Mucosa of stomach (tissue), 1 donor: ENCODE measurements around the gene TMCC1.

Experiments used
- H3K27me3 ChIP-seq: one replicate; pipeline ENCODE4 v1.7.0; 2013; ENCODE audit warnings: mild to moderate bottlenecking, low read length; ENCODE audit not compliant: control insufficient read depth, insufficient read depth
- H3K36me3 ChIP-seq: one replicate; pipeline ENCODE4 v1.7.0; 2013; ENCODE audit warnings: low read length; ENCODE audit not compliant: control insufficient read depth, insufficient read depth
- H3K4me1 ChIP-seq: one replicate; pipeline ENCODE4 v1.7.0; 2013; ENCODE audit warnings: mild to moderate bottlenecking, low read length; ENCODE audit not compliant: control insufficient read depth, insufficient read depth
- H3K4me3 ChIP-seq: one replicate; pipeline ENCODE4 v1.7.0; 2013; ENCODE audit warnings: low read length
- H3K9ac ChIP-seq: one replicate; pipeline ENCODE4 v1.7.0; 2013; ENCODE audit warnings: mild to moderate bottlenecking, low read length, moderate library complexity
- H3K9me3 ChIP-seq: one replicate; pipeline ENCODE4 v1.7.0; 2013; ENCODE audit warnings: mild to moderate bottlenecking, low read length, moderate library complexity; ENCODE audit not compliant: control insufficient read depth
- donor health status: Pancreatic carcinoma.

Gene TMCC1

DNA sequence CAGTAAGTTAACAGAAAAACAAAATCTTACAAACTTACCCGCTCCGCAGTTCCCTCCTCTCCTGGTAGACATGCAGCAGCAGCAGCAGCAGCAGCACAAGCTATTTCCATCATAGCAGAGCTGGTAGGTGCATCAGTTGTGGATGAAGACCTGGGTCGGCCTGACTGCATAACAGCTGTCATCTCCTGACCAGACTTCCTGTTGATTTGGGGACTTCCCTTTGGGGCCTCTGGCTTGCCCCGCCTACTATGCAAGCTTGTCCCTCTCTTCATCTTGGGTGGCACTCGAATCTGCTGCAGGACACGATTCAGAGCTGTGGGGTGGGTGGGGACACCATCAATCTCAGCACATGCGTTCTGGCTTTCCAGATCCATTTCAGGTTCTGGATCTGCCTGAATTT, 65.7 kb downstream of the TMCC1 start:
- Histone ChIP-seq H3K27me3 (no peaks in the 10 kb centered on the region), H3K4me3 (no peak overlapping the region), H3K4me1 (no peaks in the 10 kb centered on the region), H3K9me3 (no peaks in the 10 kb centered on the region), H3K9ac (no peak overlapping the region), H3K36me3 (no peaks in the 10 kb centered on the region)

DNA sequence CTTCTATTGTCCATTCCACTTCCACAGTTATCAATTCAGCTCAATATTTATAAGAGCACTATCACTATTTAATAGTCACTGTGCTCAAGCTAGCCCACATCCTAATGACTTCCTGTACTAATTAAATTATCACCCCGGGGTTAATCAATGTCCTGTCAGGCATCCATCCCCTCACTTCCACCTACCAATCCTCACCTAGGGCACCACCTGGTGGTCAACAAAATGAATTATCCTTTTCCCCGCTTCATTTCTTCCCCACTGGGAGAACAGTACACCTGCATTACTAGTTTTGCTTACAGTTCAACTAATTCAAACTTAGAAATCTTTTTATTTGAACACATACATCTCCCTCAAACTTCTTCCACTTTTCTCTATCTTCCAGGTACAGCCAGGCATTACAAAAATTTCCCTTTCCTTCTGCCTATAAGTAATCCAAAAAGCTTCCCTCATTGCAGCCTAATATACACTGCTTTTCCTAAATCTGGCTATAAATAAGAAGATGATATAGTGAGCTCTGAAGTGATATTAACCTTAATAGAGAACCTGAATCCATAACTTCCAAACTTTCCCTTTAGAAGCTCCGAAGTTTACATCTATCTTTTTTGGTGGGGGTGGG, 68.5 kb downstream of the TMCC1 start:
- no peaks in the 10 kb centered on the region for H3K27me3 ChIP-seq
- H3K4me1 ChIP-seq: no peaks in the 10 kb centered on the region
- no peak overlapping the region for H3K9ac ChIP-seq
- H3K9me3 ChIP-seq: no peaks in the 10 kb centered on the region
- H3K4me3 ChIP-seq: no peak overlapping the region
- H3K36me3 ChIP-seq: no peaks in the 10 kb centered on the region

DNA sequence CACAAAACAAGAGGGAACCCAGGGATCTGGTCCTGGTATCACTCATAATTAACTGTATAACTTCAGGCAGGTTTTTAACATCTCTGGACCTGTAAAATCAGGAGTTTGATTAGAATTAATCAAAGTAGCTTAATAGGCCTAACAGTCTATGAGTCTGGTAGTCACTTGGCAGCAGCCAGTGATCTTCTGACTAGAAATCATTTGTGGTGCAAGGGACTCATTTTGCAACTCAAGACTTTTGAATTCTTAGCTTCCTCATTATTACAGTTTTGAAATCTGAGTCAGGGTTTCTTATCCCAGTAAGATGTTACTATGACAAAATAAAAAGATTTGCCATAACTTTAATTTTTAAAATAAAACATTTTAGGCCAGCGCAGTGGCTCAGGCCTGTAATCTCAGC, 70.8 kb downstream of the TMCC1 start:
- Histone ChIP-seq H3K4me1 (no peaks in the 10 kb centered on the region), H3K9ac (no peak overlapping the region), H3K9me3 (no peaks in the 10 kb centered on the region), H3K4me3 (no peak overlapping the region), H3K36me3 (no peaks in the 10 kb centered on the region), H3K27me3 (no peaks in the 10 kb centered on the region)

DNA sequence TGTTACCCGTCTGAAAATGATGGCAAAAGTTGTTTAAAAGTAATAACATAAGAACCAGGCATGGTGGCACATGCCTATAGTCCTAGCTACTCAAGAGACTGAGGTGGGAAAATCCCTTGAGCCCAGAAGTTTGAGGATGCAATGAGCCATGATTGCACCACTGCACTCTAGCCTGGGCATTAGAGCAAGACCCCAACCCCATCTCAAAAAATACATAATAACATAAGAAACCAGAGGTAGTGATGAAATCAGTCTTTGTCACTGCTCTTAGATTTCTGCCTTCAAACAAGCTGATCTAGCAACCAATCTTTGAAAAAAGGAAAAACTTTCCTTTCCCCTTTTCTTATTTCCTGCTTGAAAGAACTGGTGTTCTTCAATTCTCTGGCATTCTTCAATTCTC, 71.3 kb downstream of the TMCC1 start:
- Histone ChIP-seq H3K9me3 (no peaks in the 10 kb centered on the region), H3K4me3 (no peak overlapping the region), H3K4me1 (no peaks in the 10 kb centered on the region), H3K9ac (no peak overlapping the region), H3K36me3 (no peaks in the 10 kb centered on the region), H3K27me3 (no peaks in the 10 kb centered on the region)

DNA sequence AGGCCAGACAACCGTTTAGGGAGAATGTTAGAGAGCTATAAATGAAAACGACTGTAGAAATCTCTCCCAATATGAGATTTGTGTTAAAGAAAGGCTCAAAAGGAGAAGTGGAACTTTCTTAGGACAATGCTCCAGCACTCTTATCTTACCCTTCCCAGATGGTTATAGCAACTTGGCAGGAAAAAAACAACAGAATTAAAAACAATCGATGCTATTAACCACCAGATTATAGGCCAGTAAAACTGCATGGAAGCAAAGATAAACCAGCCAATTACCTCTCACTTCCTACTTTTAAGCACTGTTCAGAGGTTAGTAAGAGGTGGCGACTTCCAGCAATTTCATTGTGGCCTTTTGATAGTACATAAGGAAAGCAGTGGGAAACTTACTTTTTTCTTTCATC, 72.9 kb downstream of the TMCC1 start:
- no peaks in the 10 kb centered on the region for H3K4me1 ChIP-seq
- H3K27me3 ChIP-seq: no peaks in the 10 kb centered on the region
- no peak overlapping the region for H3K9ac ChIP-seq
- H3K9me3 ChIP-seq: no peaks in the 10 kb centered on the region
- no peak overlapping the region for H3K4me3 ChIP-seq
- H3K36me3 ChIP-seq: no peaks in the 10 kb centered on the region

DNA sequence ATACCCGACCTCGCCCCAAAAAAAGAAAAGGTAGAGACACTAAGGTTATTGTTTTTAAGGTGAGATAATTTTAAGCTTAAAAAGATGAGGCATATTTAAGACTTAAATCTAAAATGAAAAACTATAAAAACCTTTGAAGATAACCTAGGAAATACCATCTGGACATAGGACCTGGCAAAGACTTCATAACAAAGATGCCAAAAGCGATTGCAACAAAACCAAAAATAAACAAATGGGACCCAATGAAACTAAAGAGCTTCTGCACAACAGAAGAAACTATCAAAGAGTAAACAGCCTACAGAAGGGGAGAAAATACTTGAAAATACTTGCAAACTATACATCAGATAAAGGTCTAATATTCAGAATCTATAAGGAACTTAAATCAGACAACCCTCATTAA, 80.9 kb downstream of the TMCC1 start:
- Histone ChIP-seq H3K9me3 (no peaks in the 10 kb centered on the region), H3K9ac (no peak overlapping the region), H3K4me1 (no peaks in the 10 kb centered on the region), H3K36me3 (no peaks in the 10 kb centered on the region), H3K4me3 (no peak overlapping the region), H3K27me3 (no peaks in the 10 kb centered on the region)

DNA sequence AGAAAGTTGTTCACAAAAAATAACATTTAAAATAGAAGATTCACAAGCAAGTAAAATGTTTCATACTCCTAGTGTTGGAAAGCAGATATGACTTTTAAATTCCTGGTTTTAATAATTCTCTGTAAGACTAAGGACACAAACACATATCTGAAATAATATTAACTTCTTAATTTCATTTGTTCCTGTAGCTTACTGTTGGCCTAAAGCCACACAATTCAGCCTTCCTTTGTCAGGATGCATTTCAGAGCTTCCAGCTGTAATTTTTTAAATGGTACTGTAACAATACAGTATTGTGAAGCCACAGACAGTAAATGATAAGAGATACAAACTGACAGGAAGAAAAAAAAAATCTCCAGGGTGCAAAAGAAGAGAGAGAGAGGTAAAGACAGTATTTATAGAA, 84.2 kb downstream of the TMCC1 start:
- H3K36me3 ChIP-seq: no peaks in the 10 kb centered on the region
- no peaks in the 10 kb centered on the region for H3K9me3 ChIP-seq
- no peak overlapping the region for H3K4me3 ChIP-seq
- no peaks in the 10 kb centered on the region for H3K4me1 ChIP-seq
- H3K27me3 ChIP-seq: no peaks in the 10 kb centered on the region
- H3K9ac ChIP-seq: no peak overlapping the region

DNA sequence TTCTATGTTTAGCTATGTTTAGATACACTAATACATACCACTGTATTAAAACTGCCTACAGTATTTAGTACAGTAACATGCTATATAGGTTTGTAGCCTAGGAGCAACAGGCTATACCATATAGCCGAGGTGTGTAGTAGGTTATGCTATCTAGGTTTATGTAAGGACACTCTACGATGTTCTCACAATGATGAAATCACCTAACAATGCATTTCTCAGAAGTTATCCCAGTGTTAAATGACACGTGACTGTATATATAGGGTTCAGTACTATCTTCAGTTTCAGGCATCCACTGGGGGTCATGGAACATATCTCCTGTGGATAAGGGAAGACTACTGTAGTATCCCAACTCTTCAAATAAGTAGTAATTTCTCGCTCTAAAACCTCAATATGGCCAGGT, 97.4 kb downstream of the TMCC1 start:
- Histone ChIP-seq H3K36me3 (no peaks in the 10 kb centered on the region), H3K27me3 (no peaks in the 10 kb centered on the region), H3K9ac (no peak overlapping the region), H3K4me3 (no peak overlapping the region), H3K9me3 (no peaks in the 10 kb centered on the region), H3K4me1 (peaks cover 17% of the 10 kb centered on the region)

DNA sequence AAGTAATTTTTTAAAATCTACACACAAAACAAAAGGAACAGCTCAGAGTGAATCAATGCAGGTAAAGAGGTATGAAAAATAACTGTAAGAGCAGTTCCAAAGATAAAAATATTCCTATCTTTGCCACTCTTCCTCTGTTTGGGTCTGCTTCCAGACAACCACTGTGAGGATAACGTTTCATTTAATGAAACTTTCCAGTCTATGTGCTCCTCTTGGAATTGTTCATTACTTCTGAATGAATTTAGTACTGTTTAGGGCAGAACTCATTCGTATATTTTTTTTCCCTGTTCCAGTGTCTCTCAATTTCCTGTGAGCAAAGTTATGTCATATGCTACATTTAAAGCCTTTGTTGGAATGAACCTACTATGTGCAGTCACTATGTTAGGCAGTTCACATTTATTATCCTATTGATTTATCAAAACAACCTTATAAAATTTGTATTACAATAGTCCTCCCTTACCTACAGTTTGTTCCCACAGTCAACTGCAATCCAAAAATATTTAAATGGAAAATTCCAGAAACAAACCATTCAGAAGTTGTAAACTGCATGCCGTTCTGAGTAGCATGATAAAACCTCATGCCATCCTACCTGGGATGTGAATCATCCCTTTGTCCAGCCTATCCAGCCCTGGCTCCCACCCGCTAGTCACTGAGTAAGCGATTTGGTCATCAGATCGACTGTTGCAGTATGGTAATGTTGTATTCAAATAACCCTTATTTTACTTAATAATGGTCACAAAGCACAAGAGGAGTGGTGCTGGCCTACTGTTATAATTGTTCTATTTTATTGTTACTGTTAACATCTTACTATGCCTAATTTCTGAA, 98.1 kb downstream of the TMCC1 start:
- peaks cover 17% of the 10 kb centered on the region for H3K4me1 ChIP-seq
- H3K36me3 ChIP-seq: no peaks in the 10 kb centered on the region
- H3K27me3 ChIP-seq: no peaks in the 10 kb centered on the region
- no peak overlapping the region for H3K4me3 ChIP-seq
- H3K9me3 ChIP-seq: no peaks in the 10 kb centered on the region
- no peak overlapping the region for H3K9ac ChIP-seq

DNA sequence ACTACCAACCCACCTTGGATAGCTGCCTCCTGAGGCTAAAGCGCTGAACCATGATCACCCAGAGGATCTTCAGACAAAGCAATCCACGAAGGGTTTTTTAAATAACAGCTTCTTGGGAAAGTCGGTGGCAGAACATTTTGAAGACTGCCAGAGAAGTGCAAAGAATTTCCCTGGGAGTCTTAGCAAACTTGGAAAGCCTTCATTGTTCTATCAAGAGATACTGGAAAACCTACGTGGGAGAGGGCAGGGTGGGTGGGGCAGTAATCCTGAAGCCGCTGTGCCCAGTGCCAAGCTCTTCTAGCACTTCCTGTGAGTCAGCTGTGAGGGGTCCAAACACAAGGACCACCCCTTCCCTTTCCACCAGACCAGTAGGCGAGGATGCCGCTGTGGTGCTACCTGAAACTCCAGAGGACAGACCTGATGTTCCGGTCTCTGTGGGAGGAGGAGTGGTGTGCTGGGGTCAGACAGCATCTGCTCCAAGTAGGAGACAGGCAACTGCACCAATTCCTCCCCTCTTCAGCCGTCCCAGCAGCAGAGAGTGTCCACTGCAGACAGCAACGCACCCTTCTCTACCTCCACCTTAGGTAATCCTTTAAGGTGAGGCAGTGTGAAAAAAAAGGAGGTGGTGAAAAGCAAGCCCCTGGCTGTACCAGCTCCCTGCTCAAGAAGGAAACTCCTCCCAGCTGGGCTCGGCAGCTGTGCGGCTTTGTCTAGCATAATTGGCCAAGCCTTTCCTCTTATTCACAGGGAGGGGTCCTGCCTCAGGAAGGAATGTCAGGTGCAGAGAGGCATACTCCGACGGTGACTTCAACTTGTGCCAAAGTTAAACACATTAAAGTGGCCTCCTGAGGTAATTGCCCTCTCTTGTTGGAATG, 99.0 kb downstream of the TMCC1 start:
- Histone ChIP-seq H3K4me3 (no peak overlapping the region), H3K36me3 (no peaks in the 10 kb centered on the region), H3K9ac (no peak overlapping the region), H3K9me3 (no peaks in the 10 kb centered on the region), H3K27me3 (no peaks in the 10 kb centered on the region), H3K4me1 (peaks cover 17% of the 10 kb centered on the region)

DNA sequence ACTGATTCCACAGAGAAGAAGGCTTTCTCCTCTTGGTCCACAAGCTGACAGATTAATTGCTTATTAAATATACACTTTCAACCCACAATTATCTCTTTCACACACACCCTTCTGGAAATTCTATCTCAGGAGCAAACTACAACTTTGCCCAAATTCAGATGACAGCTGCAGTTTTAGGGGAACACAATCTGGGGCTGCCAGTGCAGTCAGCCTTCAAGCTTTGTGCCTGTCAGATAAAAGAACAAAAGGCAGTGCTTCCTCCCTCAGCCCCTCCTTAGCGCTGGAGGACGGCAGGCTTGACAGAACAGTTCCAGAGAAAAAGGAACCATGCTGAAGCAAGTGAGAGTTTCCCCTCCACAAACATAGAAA, 99.6 kb downstream of the TMCC1 start:
- no peak overlapping the region for H3K9ac ChIP-seq
- no peak overlapping the region for H3K4me3 ChIP-seq

DNA sequence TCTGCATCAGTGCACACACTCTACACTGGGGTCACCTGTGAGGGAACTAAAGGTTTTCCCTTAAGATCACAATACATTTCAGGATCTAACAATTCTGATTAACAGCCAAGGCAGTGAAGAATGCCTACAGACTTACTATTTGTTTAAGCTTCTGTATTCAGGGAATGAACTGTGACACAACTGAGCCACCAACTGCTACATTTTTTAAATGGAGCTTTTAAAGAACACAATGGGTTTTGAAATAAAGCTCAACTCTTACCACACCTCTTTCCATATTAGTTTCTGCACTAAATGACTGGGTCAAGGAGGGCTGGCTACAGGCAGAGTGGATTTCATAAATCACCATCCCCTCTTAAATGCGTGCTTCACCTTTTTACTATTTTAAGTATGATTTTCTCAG, 100.2 kb downstream of the TMCC1 start:
- Histone ChIP-seq H3K9ac (no peak overlapping the region), H3K27me3 (no peaks in the 10 kb centered on the region), H3K4me3 (no peak overlapping the region), H3K36me3 (no peaks in the 10 kb centered on the region), H3K4me1 (peaks cover 17% of the 10 kb centered on the region), H3K9me3 (no peaks in the 10 kb centered on the region)

More for the DNA sequence above, 99.6 kb downstream of the TMCC1 start:
- no peaks in the 10 kb centered on the region for H3K9me3 ChIP-seq
- no peaks in the 10 kb centered on the region for H3K27me3 ChIP-seq
- H3K36me3 ChIP-seq: no peaks in the 10 kb centered on the region
- H3K4me1 ChIP-seq: peaks cover 17% of the 10 kb centered on the region
